ENCODE measurements around the gene VSTM2L. TPM values are rescaled to one million over a fixed set of nuclear protein-coding genes. Genes with fewer than 3 reads are reported as not detected.

VSTM2L gene
- polyA plus RNA-seq, 1 of the 3 experiments (the other 2 are of a cell fraction) = 5.1 TPM

DNA sequence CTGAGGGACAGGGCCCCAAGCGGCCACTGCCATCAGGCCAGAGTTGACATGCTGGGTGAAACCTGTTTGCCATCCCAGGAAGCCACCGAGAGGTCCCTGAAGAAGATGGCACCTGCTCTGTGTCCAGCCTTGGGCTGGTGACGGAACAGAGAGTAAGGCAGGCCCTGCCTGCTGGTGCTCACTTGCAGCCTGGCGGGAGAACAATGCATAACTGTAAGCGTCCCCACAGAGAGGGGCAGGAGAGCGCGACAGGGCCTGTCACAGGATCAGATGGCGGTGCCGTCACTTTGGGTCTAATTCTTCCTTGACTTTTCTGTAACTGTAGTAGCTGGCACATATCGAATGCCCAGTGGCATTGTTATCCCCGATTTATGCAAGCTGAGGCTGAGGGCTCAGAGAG lies 29.0 kb upstream of the VSTM2L start:
- Histone ChIP-seq H3K4me3 (ENCODE audit: low read depth in 2 of 2, low read length in 1 of 2) (no peak overlapping the region), H3K79me2 (ENCODE audit: insufficient read depth) (no peaks in the 10 kb centered on the region), H3K4me1 (ENCODE audit: control insufficient read depth in 1 of 2, insufficient read depth in 2 of 2, low read depth in 1 of 2, low read length in 1 of 2) (peaks cover 0 to 14% of the 10 kb centered on the region in 2 experiments; a peak in 1 of 4 replicates), H3K27ac (ENCODE audit: low read depth in 2 of 2, low read length in 1 of 2) (no peak overlapping the region), H3K4me2 (no peak overlapping the region), H3F3A (replicated peaks; ENCODE audit: insufficient read depth) (no peaks in the 10 kb centered on the region), H3K27me3 (ENCODE audit: insufficient read depth) (no peaks in the 10 kb centered on the region), H3K36me3 (replicated peaks in 1 of 2; ENCODE audit: control insufficient read depth in 1 of 2, insufficient read depth in 2 of 2, low read length in 1 of 2) (peaks cover 0 to 12% of the 10 kb centered on the region in 2 experiments), H4K20me1 (ENCODE audit: insufficient read depth) (no peaks in the 10 kb centered on the region), H3K9ac (no peak overlapping the region), H3K9me2 (no peaks in the 10 kb centered on the region), H3K9me3 (no peaks in the 10 kb centered on the region), H2AFZ (ENCODE audit: low read depth) (no peak overlapping the region)
- ChIA-PET CTCF (interaction anchor here (1.3 kb wide), 1 partner anchor 69 kb away, joined by 3 read pairs; no protein-coding TSS in a partner anchor), POLR2A (no interaction called here)
- TF ChIP-seq JUND (IDR thresholded peaks at IDR 0.05) (no peak), FOSL2 (IDR thresholded peaks at IDR 0.05; ENCODE audit: borderline replicate concordance, low read depth) (no peak), CHD2 (IDR thresholded peaks at IDR 0.05; ENCODE audit: low read length, partially characterized antibody) (no peak), POLR2AphosphoS5 (IDR thresholded peaks at IDR 0.05; ENCODE audit: low read depth, low read length) (no peak), NFIC (IDR thresholded peaks at IDR 0.05; ENCODE audit: borderline replicate concordance) (no peak), NRF1 (IDR thresholded peaks at IDR 0.05; ENCODE audit: low read depth, low read length) (no peak), ELF1 (IDR thresholded peaks at IDR 0.05) (no peak), GATA2 (CRISPR knock-in tag; IDR thresholded peaks at IDR 0.05) (no peak), SIN3A (IDR thresholded peaks at IDR 0.05; ENCODE audit: borderline replicate concordance, low read depth, low read length) (no peak), TCF12 (IDR thresholded peaks at IDR 0.05) (no peak), RFX5 (IDR thresholded peaks at IDR 0.05; ENCODE audit: low read length) (no peak), MEF2A (IDR thresholded peaks at IDR 0.05; ENCODE audit: borderline replicate concordance, low read depth) (no peak), RAD21 (IDR thresholded peaks at IDR 0.05; ENCODE audit: low read length) (no peak), RXRA (IDR thresholded peaks at IDR 0.05; ENCODE audit: borderline replicate concordance, low read depth) (no peak)
- TF ChIP-seq, protein P1, sequence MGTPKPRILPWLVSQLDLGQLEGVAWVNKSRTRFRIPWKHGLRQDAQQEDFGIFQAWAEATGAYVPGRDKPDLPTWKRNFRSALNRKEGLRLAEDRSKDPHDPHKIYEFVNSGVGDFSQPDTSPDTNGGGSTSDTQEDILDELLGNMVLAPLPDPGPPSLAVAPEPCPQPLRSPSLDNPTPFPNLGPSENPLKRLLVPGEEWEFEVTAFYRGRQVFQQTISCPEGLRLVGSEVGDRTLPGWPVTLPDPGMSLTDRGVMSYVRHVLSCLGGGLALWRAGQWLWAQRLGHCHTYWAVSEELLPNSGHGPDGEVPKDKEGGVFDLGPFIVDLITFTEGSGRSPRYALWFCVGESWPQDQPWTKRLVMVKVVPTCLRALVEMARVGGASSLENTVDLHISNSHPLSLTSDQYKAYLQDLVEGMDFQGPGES (IDR thresholded peaks at IDR 0.05; ENCODE audit: low read depth, low read length) = no peak
- TF ChIP-seq, protein P2, sequence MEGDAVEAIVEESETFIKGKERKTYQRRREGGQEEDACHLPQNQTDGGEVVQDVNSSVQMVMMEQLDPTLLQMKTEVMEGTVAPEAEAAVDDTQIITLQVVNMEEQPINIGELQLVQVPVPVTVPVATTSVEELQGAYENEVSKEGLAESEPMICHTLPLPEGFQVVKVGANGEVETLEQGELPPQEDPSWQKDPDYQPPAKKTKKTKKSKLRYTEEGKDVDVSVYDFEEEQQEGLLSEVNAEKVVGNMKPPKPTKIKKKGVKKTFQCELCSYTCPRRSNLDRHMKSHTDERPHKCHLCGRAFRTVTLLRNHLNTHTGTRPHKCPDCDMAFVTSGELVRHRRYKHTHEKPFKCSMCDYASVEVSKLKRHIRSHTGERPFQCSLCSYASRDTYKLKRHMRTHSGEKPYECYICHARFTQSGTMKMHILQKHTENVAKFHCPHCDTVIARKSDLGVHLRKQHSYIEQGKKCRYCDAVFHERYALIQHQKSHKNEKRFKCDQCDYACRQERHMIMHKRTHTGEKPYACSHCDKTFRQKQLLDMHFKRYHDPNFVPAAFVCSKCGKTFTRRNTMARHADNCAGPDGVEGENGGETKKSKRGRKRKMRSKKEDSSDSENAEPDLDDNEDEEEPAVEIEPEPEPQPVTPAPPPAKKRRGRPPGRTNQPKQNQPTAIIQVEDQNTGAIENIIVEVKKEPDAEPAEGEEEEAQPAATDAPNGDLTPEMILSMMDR (IDR thresholded peaks at IDR 0.05) = no peak
- TF ChIP-seq, protein P3, sequence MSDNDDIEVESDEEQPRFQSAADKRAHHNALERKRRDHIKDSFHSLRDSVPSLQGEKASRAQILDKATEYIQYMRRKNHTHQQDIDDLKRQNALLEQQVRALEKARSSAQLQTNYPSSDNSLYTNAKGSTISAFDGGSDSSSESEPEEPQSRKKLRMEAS (IDR thresholded peaks at IDR 0.05; ENCODE audit: low read depth) = no peak
- TF ChIP-seq, protein P4, sequence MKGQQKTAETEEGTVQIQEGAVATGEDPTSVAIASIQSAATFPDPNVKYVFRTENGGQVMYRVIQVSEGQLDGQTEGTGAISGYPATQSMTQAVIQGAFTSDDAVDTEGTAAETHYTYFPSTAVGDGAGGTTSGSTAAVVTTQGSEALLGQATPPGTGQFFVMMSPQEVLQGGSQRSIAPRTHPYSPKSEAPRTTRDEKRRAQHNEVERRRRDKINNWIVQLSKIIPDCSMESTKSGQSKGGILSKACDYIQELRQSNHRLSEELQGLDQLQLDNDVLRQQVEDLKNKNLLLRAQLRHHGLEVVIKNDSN (IDR thresholded peaks at IDR 0.05; ENCODE audit: borderline replicate concordance, low read depth) = no peak
- TF ChIP-seq, protein P5, sequence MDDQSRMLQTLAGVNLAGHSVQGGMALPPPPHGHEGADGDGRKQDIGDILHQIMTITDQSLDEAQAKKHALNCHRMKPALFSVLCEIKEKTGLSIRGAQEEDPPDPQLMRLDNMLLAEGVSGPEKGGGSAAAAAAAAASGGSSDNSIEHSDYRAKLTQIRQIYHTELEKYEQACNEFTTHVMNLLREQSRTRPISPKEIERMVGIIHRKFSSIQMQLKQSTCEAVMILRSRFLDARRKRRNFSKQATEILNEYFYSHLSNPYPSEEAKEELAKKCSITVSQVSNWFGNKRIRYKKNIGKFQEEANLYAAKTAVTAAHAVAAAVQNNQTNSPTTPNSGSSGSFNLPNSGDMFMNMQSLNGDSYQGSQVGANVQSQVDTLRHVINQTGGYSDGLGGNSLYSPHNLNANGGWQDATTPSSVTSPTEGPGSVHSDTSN (IDR thresholded peaks at IDR 0.05) = no peak
- DNase-seq = no peak
- WGBS (ENCODE audit: low lambda C conversion rate) = 94% methylated on average over 3 of the region's 11 CpGs

Measured in SK-N-SH (cell line).